IMR-90 (cell line): Measurements from ENCODE around the gene CTIF. TPM values are rescaled to one million over a fixed set of nuclear protein-coding genes. Genes with fewer than 3 reads are reported as not detected.

Experiments
- ATAC-seq: fragments of 200-7000 bp; cut with Tn5 transposase; 2 replicates; pipeline ENCODE4 v1.9.1; 2020; ENCODE audit warnings: low read depth, mild to moderate bottlenecking, moderate library complexity
- BruUV-seq: library from RNA; stranded (reverse); fragments of 400-500 nt; replicated peaks from 2 replicates; lab custom pipeline; 2021; lab: Mats Ljungman, UMichigan
- CTCF ChIA-PET: fragments of 300-600 bp; formaldehyde crosslinking; extraction: SDS; loops from one replicate; lab custom pipeline; 2021; ENCODE audit warnings: antibody characterized with exemption; lab: Yijun Ruan, JAX
- POLR2A ChIA-PET: fragments of 300-600 bp; sonication (Branson Sonifier 250); formaldehyde crosslinking; loops from one replicate; lab custom pipeline; 2022; ENCODE audit warnings: antibody characterized with exemption; ENCODE audit not compliant: unreplicated experiment; lab: Charles Lee
- DNase-seq: peaks from one replicate; pipeline ENCODE4 v3.0.0; 2013
- H2AFZ ChIP-seq: replicated peaks from 2 replicates; pipeline ENCODE3; 2013; ENCODE audit warnings: low read length, mild to moderate bottlenecking; ENCODE audit not compliant: poor library complexity
- H2AK5ac ChIP-seq: 2 replicates; pipeline ENCODE4 v1.6.1; 2013; ENCODE audit warnings: low read depth, low read length, inconsistent platforms
- H2AK9ac ChIP-seq: replicated peaks from 2 replicates; pipeline ENCODE3; 2013; ENCODE audit warnings: mild to moderate bottlenecking, low read depth, low read length, moderate library complexity; ENCODE audit not compliant: poor library complexity
- H2BK120ac ChIP-seq: 2 replicates; pipeline ENCODE4 v1.6.1; 2013; ENCODE audit warnings: low read depth, low read length, inconsistent platforms
- H2BK15ac ChIP-seq: 3 replicates; pipeline ENCODE4 v1.6.1; 2013; ENCODE audit warnings: low read depth, low read length, inconsistent platforms
- H2BK20ac ChIP-seq: 2 replicates; pipeline ENCODE4 v1.6.1; 2013; ENCODE audit warnings: low read depth, mild to moderate bottlenecking, inconsistent platforms, low read length, moderate library complexity
- H2BK5ac ChIP-seq: 2 replicates; pipeline ENCODE4 v1.6.1; 2013; ENCODE audit warnings: mild to moderate bottlenecking, low read depth, low read length, inconsistent platforms; ENCODE audit not compliant: poor library complexity, severe bottlenecking
- H3K14ac ChIP-seq: replicated peaks from 2 replicates; pipeline ENCODE4 v1.6.1; 2013; ENCODE audit warnings: low read depth, low read length, inconsistent platforms
- H3K18ac ChIP-seq: 2 replicates; pipeline ENCODE4 v1.6.1; 2013; ENCODE audit warnings: low read depth, low read length, control low read depth
- H3K23ac ChIP-seq: 2 replicates; pipeline ENCODE4 v1.6.1; 2013; ENCODE audit warnings: low read depth, low read length, inconsistent platforms
- H3K27ac ChIP-seq: 2 replicates; pipeline ENCODE4 v1.5.1; 2013; ENCODE audit warnings: mild to moderate bottlenecking, control low read depth, low read length; ENCODE audit not compliant: insufficient read depth
- H3K27me3 ChIP-seq: 2 replicates; pipeline ENCODE4 v1.6.1; 2013; ENCODE audit warnings: low read length; ENCODE audit not compliant: control insufficient read depth, insufficient read depth
- H3K36me3 ChIP-seq: 2 replicates; pipeline ENCODE4 v1.6.1; 2013; ENCODE audit warnings: low read length, mixed read lengths; ENCODE audit not compliant: control insufficient read depth, insufficient read depth
- H3K4ac ChIP-seq: 2 replicates; pipeline ENCODE4 v1.6.1; 2013; ENCODE audit warnings: low read depth, low read length, inconsistent platforms
- H3K4me1 ChIP-seq: 2 replicates; pipeline ENCODE4 v1.6.1; 2013; ENCODE audit warnings: low read length, mixed read lengths; ENCODE audit not compliant: control insufficient read depth, insufficient read depth
- H3K4me2 ChIP-seq: 2 replicates; pipeline ENCODE4 v1.6.1; 2013; ENCODE audit warnings: low read depth, mild to moderate bottlenecking, control low read depth, low read length, moderate library complexity
- H3K4me3 ChIP-seq: 2 replicates; pipeline ENCODE4 v1.5.1; 2013; ENCODE audit warnings: low read depth, mild to moderate bottlenecking, control low read depth, low read length, moderate library complexity; ENCODE audit not compliant: insufficient read depth
- H3K56ac ChIP-seq: 2 replicates; pipeline ENCODE4 v1.6.1; 2013; ENCODE audit warnings: low read length, inconsistent platforms; ENCODE audit not compliant: insufficient read depth; ENCODE audit errors: extremely low read depth
- H3K79me1 ChIP-seq, 2 experiments: 2 replicates each; pipeline ENCODE4 v1.6.1; 2013; ENCODE audit warnings: low read length in 2 of 2, inconsistent platforms in 1 of 2, low read depth in 1 of 2
- H3K9ac ChIP-seq: 2 replicates; pipeline ENCODE4 v1.6.1; 2013; ENCODE audit warnings: low read depth, low read length, control low read depth
- H3K9me1 ChIP-seq: 2 replicates; pipeline ENCODE4 v1.6.1; 2013; ENCODE audit warnings: low read length, inconsistent platforms; ENCODE audit not compliant: insufficient read depth
- H3K9me3 ChIP-seq: 2 replicates; pipeline ENCODE4 v1.6.1; 2013; ENCODE audit warnings: low read length; ENCODE audit not compliant: control insufficient read depth, insufficient read depth
- H4K20me1 ChIP-seq: 2 replicates; pipeline ENCODE4 v1.6.1; 2013; ENCODE audit warnings: low read length, inconsistent platforms; ENCODE audit not compliant: insufficient read depth
- H4K5ac ChIP-seq: 2 replicates; pipeline ENCODE4 v1.6.1; 2013; ENCODE audit warnings: mild to moderate bottlenecking, low read depth, low read length, control low read depth
- H4K8ac ChIP-seq, 2 experiments: 2 replicates each; pipeline ENCODE4 v1.6.1; 2013; ENCODE audit warnings: low read depth in 2 of 2, low read length in 2 of 2, control low read depth in 1 of 2, inconsistent platforms in 1 of 2
- H4K91ac ChIP-seq: 2 replicates; pipeline ENCODE4 v1.6.1; 2013; ENCODE audit warnings: low read depth, low read length, inconsistent platforms; ENCODE audit not compliant: insufficient read depth
- BHLHE40 ChIP-seq: fragments of 150-350 bp; IDR thresholded peaks from 2 replicates; pipeline ENCODE4 v1.6.1; 2016; ENCODE audit warnings: mild to moderate bottlenecking, low read depth, low read length
- CHD1 ChIP-seq: IDR thresholded peaks from 2 replicates; pipeline ENCODE4 v1.6.1; 2012; ENCODE audit warnings: low read depth, low read length, improper control_type of control experiment
- CTCF ChIP-seq: conservative IDR thresholded peaks from 2 replicates; pipeline ENCODE4 v1.5.1; 2012; ENCODE audit warnings: mild to moderate bottlenecking, low read depth, low read length, improper control_type of control experiment
- ELK1 ChIP-seq: fragments of 150-350 bp; IDR thresholded peaks from 2 replicates; pipeline ENCODE4 v1.6.1; 2016; ENCODE audit warnings: low read depth, mild to moderate bottlenecking, low read length, moderate library complexity, borderline replicate concordance
- MAFK ChIP-seq: IDR thresholded peaks from 2 replicates; pipeline ENCODE4 v1.6.1; 2012; ENCODE audit warnings: low read depth, low read length, improper control_type of control experiment
- MAZ ChIP-seq: IDR thresholded peaks from 2 replicates; pipeline ENCODE4 v1.6.1; 2012; ENCODE audit warnings: low read depth, mild to moderate bottlenecking, low read length, improper control_type of control experiment, moderate library complexity, borderline replicate concordance
- MXI1 ChIP-seq: IDR thresholded peaks from 2 replicates; pipeline ENCODE4 v1.6.1; 2012; ENCODE audit warnings: low read depth, mild to moderate bottlenecking, low read length, moderate library complexity, borderline replicate concordance
- NFE2L2 ChIP-seq: fragments of 150-350 bp; IDR thresholded peaks from 2 replicates; pipeline ENCODE4 v1.6.1; 2016; ENCODE audit warnings: low read depth, mild to moderate bottlenecking, low read length
- POLR2A ChIP-seq: IDR thresholded peaks from 2 replicates; pipeline ENCODE4 v1.6.1; 2012; ENCODE audit warnings: mild to moderate bottlenecking, low read depth, low read length
- RAD21 ChIP-seq: IDR thresholded peaks from 2 replicates; pipeline ENCODE4 v1.6.1; 2012; ENCODE audit warnings: low read length, improper control_type of control experiment
- RCOR1 ChIP-seq: IDR thresholded peaks from 2 replicates; pipeline ENCODE4 v1.6.1; 2012; ENCODE audit warnings: mild to moderate bottlenecking, low read length, improper control_type of control experiment; ENCODE audit not compliant: insufficient replicate concordance
- RFX5 ChIP-seq: IDR thresholded peaks from 2 replicates; pipeline ENCODE4 v1.8.0; 2012; ENCODE audit warnings: low read depth, mild to moderate bottlenecking, low read length, moderate library complexity
- SMC3 ChIP-seq: fragments of 150-350 bp; IDR thresholded peaks from 2 replicates; pipeline ENCODE4 v1.6.1; 2016; ENCODE audit warnings: low read depth, mild to moderate bottlenecking, antibody characterized with exemption, low read length, moderate library complexity
- USF2 ChIP-seq: fragments of 150-350 bp; IDR thresholded peaks from 2 replicates; pipeline ENCODE4 v1.6.1; 2017; ENCODE audit warnings: mild to moderate bottlenecking, antibody characterized with exemption, low read length, low read depth
- WGBS, 2 experiments: methylation state at CpG; one replicate each; pipeline versions ENCODE4 v1.1.5 to v1.1.7; 2013; ENCODE audit warnings: missing lambda C conversion rate in 2 of 2; ENCODE audit not compliant: insufficient read length in 1 of 2; ENCODE audit errors: extremely low coverage in 2 of 2; 5-methylcytosine and 5-hydroxymethylcytosine counted together
- dilution Hi-C: fragments of 300-500 bp; cut with HindIII; formaldehyde crosslinking; loops from one replicate; pipeline ENCODE4 v1.14.3; 2018; ENCODE audit warnings: low sequenced_read_pairs; ENCODE audit not compliant: unreplicated experiment
- in situ Hi-C: fragments of 300-500 bp; cut with MboI; formaldehyde crosslinking; loops from 3 replicates; pipeline ENCODE4 v1.14.3; 2019; ENCODE audit warnings: low sequenced_read_pairs, inconsistent platforms, mixed read lengths
- intact Hi-C: fragments of 100-400 bp; cut with micrococcal nuclease; formaldehyde crosslinking; loops from 2 replicates; pipeline ENCODE4 v1.10.0; 2022
- polyA plus RNA-seq, 3 experiments: library from polyadenylated mRNA; depleted of rRNA; stranded (reverse); fragments of >200 nt; gene quantifications; 2 replicates each; pipeline ENCODE4 v1.2.3, GENCODE V29; 2012; ENCODE audit warnings: low replicate concordance in 1 of 3
- total RNA-seq: library from RNA; depleted of rRNA; stranded (reverse); fragments of >200 nt; gene quantifications from 2 replicates; pipeline ENCODE4 v1.2.3, GENCODE V29; 2012

Gene CTIF
- total and polyA plus RNA-seq, 2 of the 4 experiments (the other 2 are of a cell fraction), result 25.1 to 57.0 TPM

GRCh38 chr18:48600046-48600445 is 61.2 kb downstream of the CTIF start:
- Histone ChIP-seq H3K4ac (peak overlapping the region; percentile 64), H3K9ac (no peak overlapping the region), H3K4me3 (no peak overlapping the region), H3K23ac (peak overlapping the region; percentile 77), H3K14ac (peak overlapping the region; percentile 80), H4K91ac (peak overlapping the region; percentile 66; the same call in 1 of the 2 replicates), H3K18ac (peak overlapping the region; percentile 79; the same call in 1 of the 2 replicates), H2BK20ac (0 out of 2 replicates have a peak overlapping the region, but pooled peaks have one; percentile 34), H3K4me1 (peaks cover 30% of the 10 kb centered on the region), H4K20me1 (peaks cover 81% of the 10 kb centered on the region), H3K9me1 (peaks cover 42% of the 10 kb centered on the region), H2BK15ac (no peak overlapping the region; the same call in 1 of the 3 replicates), H2BK120ac (peak overlapping the region; percentile 68; the same call in 1 of the 2 replicates), H2AK9ac (peak overlapping the region; percentile 37), H3K56ac (no peak overlapping the region), H3K36me3 (peaks cover 14% of the 10 kb centered on the region), H2AFZ (no peak overlapping the region), H2AK5ac (peak overlapping the region; percentile 77), H3K9me3 (no peaks in the 10 kb centered on the region), H4K5ac (peak overlapping the region; percentile 57; the same call in 1 of the 2 replicates), H4K8ac (peak overlapping the region; percentile 1 to 59; a peak in 2 of 4 replicates), H3K4me2 (no peak overlapping the region), H3K27ac (no peak overlapping the region), H2BK5ac (peak overlapping the region; percentile 66), H3K27me3 (no peaks in the 10 kb centered on the region), H3K79me1 (peaks cover 58 to 95% of the 10 kb centered on the region in 2 experiments)
- in situ Hi-C loops, result no loop called here
- WGBS, 2 experiments, result 82% methylated on average over 2 of the region's 6 CpGs; no CpG with 5 or more reads in 1 of the 2 experiments
- no peak for ATAC-seq
- ChIA-PET CTCF (no interaction called here), POLR2A (no interaction called here)
- TF ChIP-seq MAFK, result no peak
- TF ChIP-seq RAD21, result no peak
- TF ChIP-seq RFX5, result no peak
- no peak for TF ChIP-seq NFE2L2
- TF ChIP-seq USF2, result no peak
- TF ChIP-seq CTCF, result no peak
- TF ChIP-seq POLR2A, result no peak
- TF ChIP-seq RCOR1, result no peak
- TF ChIP-seq CHD1, result no peak
- TF ChIP-seq SMC3, result no peak
- TF ChIP-seq MXI1, result no peak
- no peak for TF ChIP-seq BHLHE40
- TF ChIP-seq ELK1, result no peak
- TF ChIP-seq MAZ, result no peak
- no peak for DNase-seq
- dilution Hi-C loops, result no loop called here
- intact Hi-C loops, result loop anchor here (10.0 kb wide), 1 partner anchor 65 kb away; no protein-coding TSS in a partner anchor
- BruUV-seq, result no TSS peak
